OCI-LY3 (cell line): ENCODE measurements around the gene ZNF662.

Source experiments
- H2AFZ ChIP-seq: fragments of 200-600, 300-600 bp; shearing (Covaris generic); 2 replicates; pipeline ENCODE4 v1.6.0; 2014; ENCODE audit warnings: antibody characterized with exemption, low read depth, low read length
- H3K27ac ChIP-seq: fragments of 200-600, 300-600 bp; sonication (generic); 2 replicates; pipeline ENCODE4 v1.5.1; 2014; ENCODE audit warnings: mild to moderate bottlenecking, low read length, moderate library complexity, mixed read lengths
- H3K27me3 ChIP-seq: fragments of 200-600, 300-600 bp; sonication (generic); 2 replicates; pipeline ENCODE4 v1.6.1; 2014; ENCODE audit warnings: low read depth, low read length, mixed read lengths
- H3K36me3 ChIP-seq: fragments of 200-600, 300-600 bp; sonication (generic); replicated peaks from 2 replicates; pipeline ENCODE3; 2014; ENCODE audit warnings: low read depth, low read length, mixed read lengths
- H3K4me1 ChIP-seq: fragments of 300-600, 200-600 bp; sonication (generic); 2 replicates; pipeline ENCODE4 v1.6.1; 2014; ENCODE audit warnings: low read length, mixed read lengths
- H3K4me2 ChIP-seq: fragments of 200-600, 300-600 bp; sonication (generic); 2 replicates; pipeline ENCODE4 v1.6.1; 2014; ENCODE audit warnings: low read length, mixed read lengths
- H3K4me3 ChIP-seq: fragments of 300-600, 200-600 bp; sonication (generic); 2 replicates; pipeline ENCODE4 v1.5.1; 2014; ENCODE audit warnings: antibody characterized with exemption, mild to moderate bottlenecking, low read length, moderate library complexity
- H3K79me2 ChIP-seq: fragments of 300-600, 200-600 bp; shearing (Covaris generic); 2 replicates; pipeline ENCODE4 v1.6.1; 2014; ENCODE audit warnings: mild to moderate bottlenecking, low read length, mixed read lengths
- H3K9ac ChIP-seq: fragments of 300-600, 200-600 bp; shearing (Covaris generic); 2 replicates; pipeline ENCODE4 v1.6.0; 2014; ENCODE audit warnings: mild to moderate bottlenecking, low read length, moderate library complexity
- H3K9me3 ChIP-seq: fragments of 200-600, 300-600 bp; shearing (Covaris generic); 2 replicates; pipeline ENCODE4 v1.6.1; 2014; ENCODE audit warnings: low read length, mixed read lengths; ENCODE audit not compliant: insufficient read depth
- H4K20me1 ChIP-seq: fragments of 200-600, 300-600 bp; sonication (generic); 2 replicates; pipeline ENCODE4 v1.6.1; 2016; ENCODE audit warnings: low read length, mixed read lengths; ENCODE audit not compliant: insufficient read depth
- EZH2phosphoT487 ChIP-seq: fragments of 200-600 bp; shearing (Covaris generic); IDR thresholded peaks from 2 replicates; pipeline ENCODE4 v1.6.1; 2018; ENCODE audit warnings: antibody characterized with exemption, mixed run types, low read depth
- TF ChIP-seq, protein P1 (sequence below): fragments of 200-600, 300-600 bp; sonication (generic); IDR thresholded peaks from 2 replicates; pipeline ENCODE4 v1.5.1; 2014; ENCODE audit warnings: antibody characterized with exemption, low read length, low read depth

ZNF662 gene

DNA sequence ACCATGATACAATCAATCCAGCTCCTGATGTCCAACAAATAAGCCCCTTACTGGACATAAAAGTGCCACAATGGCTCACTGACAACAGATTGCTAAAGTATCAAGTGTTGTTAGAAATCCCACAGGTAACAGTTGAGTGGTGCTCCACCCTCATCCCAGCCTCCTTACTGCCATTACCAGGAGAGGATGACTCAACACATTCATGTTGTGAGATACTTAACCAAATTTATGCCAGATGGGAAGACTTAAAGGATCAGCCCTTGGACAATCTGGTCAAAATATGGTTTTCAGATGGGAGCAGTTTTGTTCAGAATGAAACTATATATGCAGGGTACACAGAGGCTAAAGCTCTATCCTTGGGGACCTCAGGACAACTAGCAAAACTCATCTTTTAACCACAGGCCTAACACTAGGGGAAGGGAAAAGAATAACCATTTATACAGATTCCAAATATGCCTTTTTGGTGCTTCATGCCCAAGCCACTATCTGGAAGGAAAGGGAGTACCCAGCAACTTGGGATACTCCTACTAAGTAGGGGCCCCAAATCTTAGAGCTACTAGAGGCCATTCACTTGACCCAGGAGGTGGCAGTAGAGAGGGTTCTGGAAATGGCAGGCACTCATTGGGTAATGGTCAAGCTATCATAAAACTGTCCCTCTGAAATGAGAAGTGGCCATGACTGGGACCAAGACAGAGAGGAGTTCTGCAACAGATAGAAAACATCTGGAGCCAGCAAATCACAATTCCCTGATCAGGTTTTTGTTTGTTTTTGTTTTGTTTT lies 6.9 kb upstream of the ZNF662 start:
- no peak overlapping the region for H3K4me2 ChIP-seq
- H3K36me3 ChIP-seq = no peaks in the 10 kb centered on the region
- no peaks in the 10 kb centered on the region for H3K9me3 ChIP-seq
- no peak for TF ChIP-seq EZH2phosphoT487
- TF ChIP-seq, protein P1, sequence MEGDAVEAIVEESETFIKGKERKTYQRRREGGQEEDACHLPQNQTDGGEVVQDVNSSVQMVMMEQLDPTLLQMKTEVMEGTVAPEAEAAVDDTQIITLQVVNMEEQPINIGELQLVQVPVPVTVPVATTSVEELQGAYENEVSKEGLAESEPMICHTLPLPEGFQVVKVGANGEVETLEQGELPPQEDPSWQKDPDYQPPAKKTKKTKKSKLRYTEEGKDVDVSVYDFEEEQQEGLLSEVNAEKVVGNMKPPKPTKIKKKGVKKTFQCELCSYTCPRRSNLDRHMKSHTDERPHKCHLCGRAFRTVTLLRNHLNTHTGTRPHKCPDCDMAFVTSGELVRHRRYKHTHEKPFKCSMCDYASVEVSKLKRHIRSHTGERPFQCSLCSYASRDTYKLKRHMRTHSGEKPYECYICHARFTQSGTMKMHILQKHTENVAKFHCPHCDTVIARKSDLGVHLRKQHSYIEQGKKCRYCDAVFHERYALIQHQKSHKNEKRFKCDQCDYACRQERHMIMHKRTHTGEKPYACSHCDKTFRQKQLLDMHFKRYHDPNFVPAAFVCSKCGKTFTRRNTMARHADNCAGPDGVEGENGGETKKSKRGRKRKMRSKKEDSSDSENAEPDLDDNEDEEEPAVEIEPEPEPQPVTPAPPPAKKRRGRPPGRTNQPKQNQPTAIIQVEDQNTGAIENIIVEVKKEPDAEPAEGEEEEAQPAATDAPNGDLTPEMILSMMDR = peak; percentile 24; the same call in 1 of the 2 replicates
- H3K4me3 ChIP-seq = no peak overlapping the region
- H3K79me2 ChIP-seq = no peaks in the 10 kb centered on the region
- no peak overlapping the region for H3K27ac ChIP-seq
- no peak overlapping the region for H2AFZ ChIP-seq
- H4K20me1 ChIP-seq = no peaks in the 10 kb centered on the region
- no peak overlapping the region for H3K9ac ChIP-seq
- no peaks in the 10 kb centered on the region for H3K4me1 ChIP-seq
- H3K27me3 ChIP-seq = peaks cover 22% of the 10 kb centered on the region

DNA sequence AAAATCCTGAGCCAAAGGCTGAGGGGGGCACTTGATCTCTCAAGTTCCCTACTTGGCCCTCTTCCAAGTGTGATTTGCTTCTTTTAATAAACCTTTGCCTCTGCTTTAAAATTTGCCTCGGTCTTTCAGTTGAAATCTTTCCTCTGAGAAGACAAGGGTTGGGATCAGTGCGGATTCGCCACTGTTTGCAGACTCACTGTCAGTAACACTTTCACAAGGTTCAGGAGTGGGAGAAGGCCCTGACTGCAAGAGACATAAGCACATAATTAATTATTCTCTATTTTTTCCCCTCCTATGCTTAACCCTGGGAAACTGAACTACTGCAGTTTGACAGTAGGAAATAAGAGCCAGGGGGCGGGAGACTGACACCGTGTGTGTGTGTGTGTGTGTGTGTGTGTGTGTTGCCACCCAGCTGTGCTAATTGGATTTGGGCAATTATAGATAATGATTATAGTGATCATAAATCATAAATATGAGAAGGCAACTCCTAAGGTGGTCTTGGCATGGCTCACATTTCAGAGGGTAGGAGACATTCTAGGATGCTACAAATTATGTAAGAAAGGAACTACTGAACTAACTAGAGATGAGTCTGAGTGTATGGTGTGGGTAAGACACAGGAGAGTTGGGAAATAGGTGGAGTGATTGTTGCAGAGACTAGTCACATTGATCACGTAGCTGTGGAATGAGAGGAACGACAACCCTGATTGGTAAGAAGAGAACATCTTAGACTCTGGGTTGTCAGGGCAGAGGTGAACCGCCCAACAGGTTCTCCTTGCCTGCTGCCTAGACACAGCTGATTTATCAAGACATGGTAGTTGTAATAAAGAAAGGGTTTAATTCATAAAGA lies 5.5 kb upstream of the ZNF662 start:
- no peak overlapping the region for H3K9ac ChIP-seq
- no peak overlapping the region for H2AFZ ChIP-seq
- TF ChIP-seq, protein P1 = no peak
- TF ChIP-seq EZH2phosphoT487 = no peak
- no peaks in the 10 kb centered on the region for H3K79me2 ChIP-seq
- no peaks in the 10 kb centered on the region for H3K36me3 ChIP-seq
- H3K9me3 ChIP-seq = no peaks in the 10 kb centered on the region
- H3K27me3 ChIP-seq = peaks cover 15% of the 10 kb centered on the region
- no peak overlapping the region for H3K4me3 ChIP-seq
- H4K20me1 ChIP-seq = no peaks in the 10 kb centered on the region
- H3K27ac ChIP-seq = no peak overlapping the region
- H3K4me1 ChIP-seq = no peaks in the 10 kb centered on the region
- H3K4me2 ChIP-seq = no peak overlapping the region

DNA sequence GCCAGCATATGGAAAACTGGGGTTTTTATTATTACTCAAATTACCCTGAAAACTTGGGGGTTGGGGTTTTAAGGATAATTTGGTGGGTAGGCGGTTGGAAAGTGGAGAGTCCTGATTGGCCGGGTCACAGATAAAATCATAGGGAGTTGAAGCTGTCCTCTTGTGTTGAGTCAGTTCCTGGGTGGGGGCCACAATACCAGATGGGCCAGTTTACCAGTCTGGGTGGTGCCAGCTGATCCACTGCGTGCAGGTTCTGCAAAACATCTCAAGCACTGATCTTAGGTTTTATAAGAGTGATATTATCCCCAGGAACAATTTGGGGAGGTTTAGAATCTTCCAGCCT lies 4.9 kb upstream of the ZNF662 start:
- Histone ChIP-seq H3K9me3 (no peaks in the 10 kb centered on the region), H3K9ac (no peak overlapping the region), H3K4me2 (no peak overlapping the region), H3K27me3 (peaks cover 15% of the 10 kb centered on the region), H4K20me1 (no peaks in the 10 kb centered on the region), H3K4me1 (no peaks in the 10 kb centered on the region), H3K27ac (no peak overlapping the region), H3K79me2 (no peaks in the 10 kb centered on the region), H2AFZ (no peak overlapping the region), H3K36me3 (no peaks in the 10 kb centered on the region), H3K4me3 (no peak overlapping the region)
- TF ChIP-seq EZH2phosphoT487 = no peak
- TF ChIP-seq, protein P1 = no peak

DNA sequence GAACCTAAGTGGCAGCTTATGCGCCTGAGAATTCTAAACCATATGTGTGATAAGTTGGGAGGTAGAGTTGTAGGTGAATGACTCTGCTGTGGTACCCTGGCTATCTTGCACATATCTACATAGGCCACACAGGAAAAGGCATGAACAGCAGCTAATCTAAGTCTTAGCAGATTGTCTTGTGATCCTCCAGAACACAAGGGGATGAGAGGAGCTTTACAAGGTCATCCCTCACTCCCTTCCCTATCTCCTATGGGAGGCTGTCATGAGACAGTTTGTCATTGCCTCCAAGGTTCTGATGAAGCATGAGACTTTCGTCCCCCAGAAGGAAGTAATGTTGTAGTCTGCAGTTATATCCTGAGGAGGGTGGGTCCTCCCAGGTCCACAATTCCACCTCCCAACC lies 3.7 kb upstream of the ZNF662 start:
- H3K4me3 ChIP-seq = no peak overlapping the region
- no peak overlapping the region for H2AFZ ChIP-seq
- TF ChIP-seq, protein P1 = no peak
- TF ChIP-seq EZH2phosphoT487 = no peak

More for the DNA sequence above, 3.7 kb upstream of the ZNF662 start:
- Histone ChIP-seq H3K4me1 (peaks cover 4% of the 10 kb centered on the region), H3K36me3 (no peaks in the 10 kb centered on the region), H3K79me2 (no peaks in the 10 kb centered on the region), H3K27ac (no peak overlapping the region), H3K4me2 (no peak overlapping the region), H3K9me3 (no peaks in the 10 kb centered on the region), H3K9ac (no peak overlapping the region), H4K20me1 (no peaks in the 10 kb centered on the region), H3K27me3 (peaks cover 15% of the 10 kb centered on the region)
